SIG-M5 treated with dmso at 0.1 percent for 504 hours (cell line): ENCODE data around the gene ETV6.
A peak's percentile ranks its signal among the peaks of the same experiment; 100 is the strongest.

Experiments
- DNase-seq: peaks from one replicate; lab custom pipeline; 2025; ENCODE audit not compliant: unreplicated experiment; lab: John Stamatoyannopoulos, UW

Gene ETV6

DNA sequence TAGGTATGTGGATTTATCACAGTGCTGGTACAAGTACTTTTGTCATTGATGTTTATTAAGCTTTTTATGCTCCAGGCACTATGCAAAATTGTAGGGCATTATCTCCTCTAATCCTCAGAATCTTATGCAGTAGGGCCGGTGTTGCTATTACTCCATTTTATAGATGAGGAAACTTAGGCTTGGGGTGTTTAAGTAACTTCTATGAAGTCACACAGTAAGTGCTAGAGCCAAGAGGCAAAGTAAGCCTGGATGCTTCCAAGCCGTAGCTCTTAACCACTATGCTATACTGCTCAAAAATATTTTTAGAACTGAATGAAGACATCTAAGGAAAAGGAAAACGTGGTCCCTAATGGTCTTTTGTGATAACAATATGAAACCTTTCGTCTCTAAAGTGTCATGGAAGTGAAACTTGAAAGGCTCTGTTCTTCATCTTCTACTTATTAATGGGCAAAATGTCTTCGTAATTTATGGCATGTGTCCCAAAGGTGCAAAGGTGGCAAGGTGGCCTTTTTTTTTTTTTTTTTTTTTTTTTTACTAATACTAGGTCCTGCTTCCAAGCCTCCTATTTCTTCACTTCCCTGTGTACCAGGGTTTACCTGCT is 85.2 kb downstream of the ETV6 start:
- DNase-seq: no peak

GRCh38 chr12:11738450-11738849 is 89.0 kb downstream of the ETV6 start:
- DNase-seq: no peak

DNA sequence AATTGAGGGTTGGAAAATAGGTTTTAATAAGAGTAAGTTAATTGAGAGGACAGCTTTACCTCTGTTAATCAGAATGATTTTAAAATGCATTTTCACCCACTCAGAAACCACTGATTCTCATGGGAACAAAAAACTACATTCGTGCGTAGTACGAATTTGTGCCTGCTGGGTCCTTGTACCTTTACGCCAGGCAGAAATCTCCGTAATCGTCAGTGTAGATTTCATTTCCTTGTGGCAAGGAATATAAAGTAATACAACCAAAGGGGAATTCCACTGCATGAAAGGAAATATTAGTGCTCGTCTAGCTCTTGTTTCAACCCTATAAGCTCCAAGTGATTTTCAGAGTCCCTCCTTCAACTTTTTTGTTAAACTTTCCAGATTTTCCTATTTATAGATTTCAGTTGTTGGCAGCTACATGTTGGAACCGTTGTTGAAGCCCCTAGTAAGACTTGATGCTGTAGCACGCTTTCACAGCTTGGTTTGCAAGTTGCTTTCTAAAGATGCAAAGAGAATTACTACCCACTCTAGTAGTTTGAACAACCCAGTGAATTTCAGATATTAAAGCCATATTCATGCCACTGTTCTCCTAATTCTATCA is 90.6 kb downstream of the ETV6 start:
- DNase-seq: no peak

DNA sequence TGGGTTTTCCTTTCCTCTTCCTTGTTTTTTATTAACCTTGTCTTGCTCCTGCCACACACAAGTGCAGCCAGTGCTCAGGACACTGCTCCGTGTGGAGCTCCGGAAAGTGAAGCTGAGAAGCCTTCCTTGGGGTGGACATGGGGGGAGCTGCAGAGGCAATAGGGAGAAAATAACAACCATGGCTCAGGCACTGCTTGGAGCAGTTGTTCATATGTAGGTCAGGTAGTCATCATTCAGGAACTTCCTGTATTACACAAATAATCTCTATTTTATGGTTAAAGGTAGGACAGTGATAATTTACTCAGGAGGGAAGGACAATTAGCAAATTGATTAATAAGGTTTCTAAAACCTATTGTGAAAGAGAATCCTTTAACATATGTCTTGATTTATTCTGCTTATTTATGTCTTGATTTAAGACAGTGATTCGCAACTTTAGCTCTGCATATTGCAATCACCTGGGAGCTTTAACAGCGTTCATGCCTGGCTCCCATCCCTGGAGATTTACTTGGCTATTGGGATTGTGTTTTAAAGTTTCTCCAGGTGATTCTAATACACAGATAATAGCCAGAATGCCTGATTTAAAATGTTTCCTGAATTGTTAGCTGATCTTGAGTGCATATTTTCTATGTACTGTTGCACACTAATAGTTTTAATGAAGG is 92.1 kb downstream of the ETV6 start:
- DNase-seq: no peak

- DNase-seq: no peak
Observed at GRCh38 chr12:11743423-11744409, 94.2 kb downstream of the ETV6 start.

GRCh38 chr12:11744410-11744801 is 94.9 kb downstream of the ETV6 start:
- no peak for DNase-seq

- no peak for DNase-seq
Observed at GRCh38 chr12:11745113-11745512, 95.6 kb downstream of the ETV6 start.

DNA sequence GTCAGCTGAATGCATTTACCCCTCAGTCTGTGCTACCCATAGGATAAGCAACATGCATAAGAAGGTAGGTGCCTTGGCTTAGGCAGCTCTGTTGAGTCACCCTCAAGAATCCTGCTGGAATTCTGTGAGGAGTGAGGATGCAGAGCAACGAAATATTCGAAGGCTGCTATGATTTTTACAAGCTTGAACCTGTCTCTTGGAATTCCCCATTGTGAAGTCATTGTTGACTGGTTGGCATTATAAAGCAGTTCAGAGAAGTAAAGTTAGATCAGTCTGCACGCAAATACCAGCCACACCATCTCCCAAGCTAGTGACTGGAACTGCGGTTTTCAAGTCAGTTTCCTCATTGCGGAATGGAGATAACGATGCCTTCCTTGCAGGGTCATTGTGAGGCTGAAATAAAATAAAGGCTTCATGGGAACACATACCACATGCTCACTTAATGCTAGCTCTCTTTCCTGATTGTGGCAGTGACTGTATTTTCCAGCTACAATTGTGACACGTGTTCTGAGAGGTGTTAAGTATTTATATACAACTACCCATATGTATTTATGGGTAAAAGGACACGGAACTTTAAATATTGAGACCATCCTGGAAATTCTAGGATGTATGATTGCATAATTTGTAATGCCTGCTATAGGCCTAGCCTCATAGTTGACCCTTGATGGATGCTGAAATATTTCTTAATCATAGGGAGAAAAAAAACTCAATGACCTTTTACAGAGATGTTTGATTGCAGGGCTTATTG is 96.7 kb downstream of the ETV6 start:
- DNase-seq: peak; percentile 97

GRCh38 chr12:11746940-11747716 is 97.7 kb downstream of the ETV6 start:
- DNase-seq: no peak

DNA sequence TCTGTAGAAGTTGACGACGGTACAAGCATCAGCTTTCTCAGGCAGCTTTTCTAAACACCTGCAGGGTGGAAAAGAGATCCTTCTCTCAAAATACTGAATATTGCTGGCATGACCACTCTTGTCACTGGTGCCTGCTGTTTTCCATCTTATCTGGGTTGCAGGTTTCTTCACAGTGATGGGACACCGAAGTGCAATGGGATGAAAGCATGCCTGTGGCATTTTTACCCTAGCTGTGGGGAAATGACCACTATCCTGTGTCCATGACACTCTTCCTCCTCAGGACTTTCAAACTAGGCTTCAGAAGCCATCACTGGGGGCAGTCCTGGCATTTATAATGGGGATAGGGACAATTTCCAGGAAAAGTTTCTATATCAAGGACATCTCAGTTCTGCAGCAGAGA is 98.5 kb downstream of the ETV6 start:
- DNase-seq: no peak

- DNase-seq: no peak
Observed at GRCh38 chr12:11748903-11749302, 99.4 kb downstream of the ETV6 start.

GRCh38 chr12:11749943-11750690 is 100.6 kb downstream of the ETV6 start:
- peak; percentile 99 for DNase-seq

DNA sequence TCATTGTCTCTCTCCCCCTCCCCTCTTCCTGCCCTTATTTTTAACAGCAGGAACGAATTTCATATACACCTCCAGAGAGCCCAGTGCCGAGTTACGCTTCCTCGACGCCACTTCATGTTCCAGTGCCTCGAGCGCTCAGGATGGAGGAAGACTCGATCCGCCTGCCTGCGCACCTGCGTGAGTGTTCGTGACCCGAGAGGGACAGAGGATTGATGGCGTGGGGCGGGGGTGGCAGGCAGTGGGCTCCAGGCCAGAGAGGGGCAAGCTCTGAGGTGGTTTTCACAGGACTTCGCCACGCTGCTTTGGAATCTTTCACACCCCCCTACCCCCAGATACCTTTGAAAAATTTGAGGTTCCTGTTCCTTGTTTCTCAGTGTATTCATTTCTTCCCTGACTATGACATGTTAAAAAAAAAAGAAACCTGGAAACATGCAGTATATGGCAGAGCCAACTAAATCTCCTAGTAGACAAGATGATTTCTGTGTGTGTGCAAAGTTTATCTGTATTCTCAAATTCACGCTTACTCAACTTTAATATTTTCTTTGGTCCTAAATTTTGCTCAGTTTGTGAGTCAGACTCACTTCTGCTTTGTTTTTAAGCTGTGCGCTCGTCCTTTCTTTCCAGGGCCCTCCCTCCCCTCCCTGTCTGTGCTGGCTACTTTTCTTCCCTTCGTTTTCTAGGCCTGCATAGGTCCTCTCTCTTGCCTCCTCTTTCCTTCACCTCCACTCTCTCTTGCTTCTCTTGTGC is 103.1 kb downstream of the ETV6 start:
- DNase-seq: peak; percentile 57

- DNase-seq: no peak
Observed at GRCh38 chr12:11753150-11753499, 103.7 kb downstream of the ETV6 start.

GRCh38 chr12:11753826-11754225 is 104.4 kb downstream of the ETV6 start:
- no peak for DNase-seq

DNA sequence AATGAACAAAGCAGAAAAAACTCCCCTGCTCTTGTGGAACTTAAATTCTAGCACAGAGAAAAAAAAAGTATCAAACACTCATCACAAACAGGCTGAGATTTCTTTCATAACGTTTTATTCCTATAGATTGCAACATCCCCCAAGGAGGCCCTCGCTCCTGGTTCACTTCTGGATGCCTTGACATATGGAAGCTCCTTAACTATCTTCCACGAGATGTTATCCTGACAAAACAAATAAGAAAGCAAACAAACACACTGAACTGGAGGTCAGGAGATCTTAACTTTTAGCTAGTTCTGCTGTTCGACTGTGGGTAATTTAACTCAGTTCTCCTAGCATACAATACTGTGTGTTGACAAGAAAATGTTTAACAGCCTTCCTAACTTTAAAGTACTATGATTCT is 104.8 kb downstream of the ETV6 start:
- DNase-seq: no peak

DNA sequence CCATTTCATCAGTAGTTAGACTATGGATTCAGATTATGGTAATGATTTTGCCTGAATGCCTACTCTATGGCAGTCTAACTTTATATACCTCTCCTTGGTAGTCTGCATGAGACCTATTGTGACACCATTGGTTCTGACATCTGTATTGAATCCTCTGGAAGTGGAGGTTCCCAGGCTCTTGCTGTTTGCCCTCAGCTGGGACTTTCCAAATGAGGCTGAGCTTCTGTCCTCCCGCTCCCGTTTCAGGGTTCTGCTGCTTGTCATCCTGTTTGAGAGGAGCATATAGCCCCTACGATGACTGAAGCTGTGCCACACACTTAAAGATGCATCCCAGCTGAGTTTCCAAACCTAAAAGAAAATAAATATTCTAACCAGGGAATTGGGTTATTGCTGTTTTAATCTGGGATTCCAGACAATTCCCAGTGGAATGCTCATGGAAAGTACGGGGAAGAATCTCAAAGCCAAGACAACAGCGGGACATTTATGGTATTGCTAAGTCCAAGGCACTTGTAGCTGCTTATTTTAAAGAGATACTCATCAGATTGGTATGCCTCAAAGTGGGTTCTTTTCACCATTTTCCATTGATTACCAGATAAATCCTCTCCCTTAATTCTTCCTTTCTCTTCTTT is 105.9 kb downstream of the ETV6 start:
- DNase-seq: no peak

DNA sequence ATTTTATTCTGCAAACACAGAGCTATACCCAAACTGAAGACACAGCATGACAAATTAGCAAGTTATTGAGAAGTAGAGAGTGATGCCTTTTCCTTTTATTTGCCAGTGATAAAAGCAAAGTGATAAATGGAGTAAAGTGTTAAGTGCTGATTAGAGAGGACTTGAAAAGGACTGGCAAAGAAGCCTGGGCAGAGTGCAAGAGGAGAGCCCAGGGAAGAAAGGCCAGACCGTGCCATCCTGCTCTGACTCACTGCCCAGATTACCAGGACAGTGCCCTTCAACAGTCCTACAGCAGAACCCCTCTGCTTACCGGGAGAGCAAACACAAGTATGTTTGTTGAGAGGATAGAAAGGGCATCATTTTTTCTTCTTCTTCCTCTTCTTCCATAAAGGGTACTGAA is 106.5 kb downstream of the ETV6 start:
- DNase-seq: no peak
